Smooth muscle cell (in vitro differentiated cells): ENCODE results near the gene ESPNL. TPM values are rescaled to one million over a fixed set of nuclear protein-coding genes. Genes with fewer than 3 reads are reported as not detected.

Experiments
- DNase-seq: peaks from one replicate; lab custom pipeline; 2025; ENCODE audit not compliant: unreplicated experiment; lab: John Stamatoyannopoulos, UW
- H2AFZ ChIP-seq: fragments of 200-600 bp; sonication (generic); 2 replicates; pipeline ENCODE4 v1.6.0; 2016; ENCODE audit warnings: antibody characterized with exemption, low read depth, mild to moderate bottlenecking
- H3F3A ChIP-seq: fragments of 200-600 bp; sonication (generic); 2 replicates; pipeline ENCODE4 v1.6.0; 2017; ENCODE audit warnings: antibody characterized with exemption, low read depth
- H3K27ac ChIP-seq: fragments of 200-600 bp; sonication (generic); 2 replicates; pipeline ENCODE4 v1.5.1; 2016; ENCODE audit warnings: low read depth, mild to moderate bottlenecking
- H3K27me3 ChIP-seq: fragments of 200-600 bp; sonication (generic); 2 replicates; pipeline ENCODE4 v1.6.1; 2016; ENCODE audit warnings: low read depth, mild to moderate bottlenecking
- H3K36me3 ChIP-seq: fragments of 200-600 bp; sonication (generic); 2 replicates; pipeline ENCODE4 v1.5.1; 2016; ENCODE audit warnings: low read depth
- H3K4me1 ChIP-seq: fragments of 200-600 bp; sonication (generic); 2 replicates; pipeline ENCODE4 v1.5.1; 2016; ENCODE audit warnings: low read depth
- H3K4me2 ChIP-seq: fragments of 200-600 bp; sonication (generic); 2 replicates; pipeline ENCODE4 v1.6.0; 2016; ENCODE audit warnings: mild to moderate bottlenecking
- H3K4me3 ChIP-seq: fragments of 200-600 bp; sonication (generic); 2 replicates; pipeline ENCODE4 v1.5.1; 2016; ENCODE audit warnings: mild to moderate bottlenecking
- H3K79me2 ChIP-seq: fragments of 200-600 bp; sonication (generic); 2 replicates; pipeline ENCODE4 v1.6.0; 2016; ENCODE audit warnings: low read depth, mild to moderate bottlenecking
- H3K9ac ChIP-seq: fragments of 200-600 bp; sonication (generic); 2 replicates; pipeline ENCODE4 v1.6.0; 2016; ENCODE audit warnings: low read depth
- H3K9me3 ChIP-seq: fragments of 200-600 bp; sonication (generic); replicated peaks from 2 replicates; pipeline ENCODE4 v1.5.1; 2016; ENCODE audit warnings: low read depth
- H4K20me1 ChIP-seq: fragments of 200-600 bp; sonication (generic); 2 replicates; pipeline ENCODE4 v1.6.0; 2016; ENCODE audit warnings: low read depth
- WGBS: methylation state at CpG from one replicate; pipeline ENCODE4 v1.1.7; 2016; ENCODE audit warnings: low lambda C conversion rate; 5-methylcytosine and 5-hydroxymethylcytosine counted together
- polyA plus RNA-seq: library from polyadenylated mRNA; unstranded; fragments of >200 nt; fragmentation: Nextera tagmentation; extraction: Ambion mirVana; gene quantifications from 2 replicates; pipeline ENCODE4 v1.2.1, GENCODE V29; 2016
- total RNA-seq: library from RNA; depleted of rRNA; stranded (reverse); fragments of >200 nt; gene quantifications from 2 replicates; pipeline ENCODE4 v1.2.3, GENCODE V29; 2014
- TF ChIP-seq, protein P1 (sequence below): fragments of 200-600 bp; sonication (generic); IDR thresholded peaks from 2 replicates; pipeline ENCODE4 v1.5.1; 2017; ENCODE audit warnings: borderline replicate concordance, mild to moderate bottlenecking, antibody characterized with exemption; ENCODE audit not compliant: insufficient read depth, poor library complexity, severe bottlenecking

ESPNL gene
- total and polyA plus RNA-seq, 2 experiments from 2014 or later: 0.04 TPM; not detected in 1

DNA sequence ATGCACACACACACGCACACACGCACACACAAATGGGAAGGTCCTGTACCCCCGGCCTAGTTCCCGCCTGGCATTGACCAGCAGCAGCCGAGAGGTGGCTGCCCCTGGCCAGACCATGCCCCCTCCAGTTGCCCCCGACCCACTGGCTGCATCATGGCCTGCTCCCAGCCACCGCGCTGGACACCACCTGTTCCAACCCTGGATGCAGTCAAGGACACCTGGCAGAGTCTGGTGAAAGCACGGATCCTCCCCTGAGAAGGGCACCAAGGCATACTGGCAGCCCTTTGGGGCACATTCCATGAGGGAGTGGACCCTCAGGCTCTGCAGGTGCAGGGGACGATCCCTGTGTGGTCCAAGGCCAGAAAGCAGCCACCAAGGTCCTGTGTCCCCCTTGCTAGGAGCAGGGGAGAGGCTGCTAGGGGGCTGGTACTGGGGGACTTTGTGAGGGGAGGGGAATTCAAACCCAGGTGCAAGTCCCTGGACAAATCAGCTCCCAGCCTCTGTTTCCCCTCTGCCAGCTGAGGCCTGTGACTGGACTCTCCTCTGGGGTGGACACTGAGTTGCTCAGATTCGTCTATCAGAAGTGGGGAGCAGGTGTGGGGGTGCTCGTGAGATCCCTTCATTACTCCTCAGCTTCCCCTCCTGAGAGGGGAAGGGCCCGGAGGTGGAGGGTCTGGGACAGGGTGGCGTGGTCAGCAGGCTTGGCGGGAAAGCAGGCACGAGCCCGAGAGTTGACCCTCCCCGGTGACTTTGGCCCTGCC lies 3.5 kb downstream of the ESPNL start:
- H2AFZ ChIP-seq: no peak overlapping the region
- H3K27me3 ChIP-seq: no peaks in the 10 kb centered on the region
- no peak for DNase-seq
- no peaks in the 10 kb centered on the region for H3F3A ChIP-seq
- H3K4me2 ChIP-seq: no peak overlapping the region
- H3K4me3 ChIP-seq: no peak overlapping the region
- no peak overlapping the region for H3K27ac ChIP-seq
- no peaks in the 10 kb centered on the region for H3K36me3 ChIP-seq
- H3K9ac ChIP-seq: no peak overlapping the region
- 94% methylated on average over 18 of the region's 18 CpGs for WGBS
- no peaks in the 10 kb centered on the region for H4K20me1 ChIP-seq
- TF ChIP-seq, protein P1, sequence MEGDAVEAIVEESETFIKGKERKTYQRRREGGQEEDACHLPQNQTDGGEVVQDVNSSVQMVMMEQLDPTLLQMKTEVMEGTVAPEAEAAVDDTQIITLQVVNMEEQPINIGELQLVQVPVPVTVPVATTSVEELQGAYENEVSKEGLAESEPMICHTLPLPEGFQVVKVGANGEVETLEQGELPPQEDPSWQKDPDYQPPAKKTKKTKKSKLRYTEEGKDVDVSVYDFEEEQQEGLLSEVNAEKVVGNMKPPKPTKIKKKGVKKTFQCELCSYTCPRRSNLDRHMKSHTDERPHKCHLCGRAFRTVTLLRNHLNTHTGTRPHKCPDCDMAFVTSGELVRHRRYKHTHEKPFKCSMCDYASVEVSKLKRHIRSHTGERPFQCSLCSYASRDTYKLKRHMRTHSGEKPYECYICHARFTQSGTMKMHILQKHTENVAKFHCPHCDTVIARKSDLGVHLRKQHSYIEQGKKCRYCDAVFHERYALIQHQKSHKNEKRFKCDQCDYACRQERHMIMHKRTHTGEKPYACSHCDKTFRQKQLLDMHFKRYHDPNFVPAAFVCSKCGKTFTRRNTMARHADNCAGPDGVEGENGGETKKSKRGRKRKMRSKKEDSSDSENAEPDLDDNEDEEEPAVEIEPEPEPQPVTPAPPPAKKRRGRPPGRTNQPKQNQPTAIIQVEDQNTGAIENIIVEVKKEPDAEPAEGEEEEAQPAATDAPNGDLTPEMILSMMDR: no peak
- H3K9me3 ChIP-seq: no peaks in the 10 kb centered on the region
- H3K4me1 ChIP-seq: no peaks in the 10 kb centered on the region
- H3K79me2 ChIP-seq: no peaks in the 10 kb centered on the region

DNA sequence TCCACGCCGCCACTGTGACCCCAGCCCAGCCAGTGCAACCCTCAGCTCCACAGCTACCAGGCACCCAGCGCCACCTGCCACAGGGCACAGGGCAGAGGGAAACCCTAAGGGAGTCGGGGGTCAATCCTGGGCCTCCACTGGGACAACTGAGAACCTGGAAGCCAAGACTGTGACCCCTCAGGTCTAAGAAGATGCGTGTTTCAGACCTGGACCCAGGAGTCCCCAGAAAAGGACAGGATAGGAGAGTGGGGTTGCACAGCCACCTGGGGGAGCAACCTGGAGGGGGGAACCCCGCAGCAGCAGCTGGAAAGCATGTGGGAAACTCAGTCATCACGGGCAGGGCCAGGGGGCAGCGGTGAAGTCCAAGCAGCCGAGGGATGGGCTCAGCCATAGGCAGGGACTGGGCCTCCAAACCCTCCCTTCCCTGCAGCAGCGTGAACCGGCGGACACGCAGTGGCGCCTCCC lies 4.1 kb downstream of the ESPNL start:
- Histone ChIP-seq H4K20me1 (no peaks in the 10 kb centered on the region), H3K4me1 (no peaks in the 10 kb centered on the region), H3K9me3 (no peaks in the 10 kb centered on the region), H3F3A (no peaks in the 10 kb centered on the region), H3K27me3 (no peaks in the 10 kb centered on the region), H3K36me3 (no peaks in the 10 kb centered on the region), H2AFZ (no peak overlapping the region), H3K27ac (no peak overlapping the region), H3K4me3 (no peak overlapping the region), H3K79me2 (no peaks in the 10 kb centered on the region), H3K4me2 (no peak overlapping the region), H3K9ac (no peak overlapping the region)
- no peak for DNase-seq
- TF ChIP-seq, protein P1: no peak
- WGBS: 88% methylated on average over 14 of the region's 14 CpGs

DNA sequence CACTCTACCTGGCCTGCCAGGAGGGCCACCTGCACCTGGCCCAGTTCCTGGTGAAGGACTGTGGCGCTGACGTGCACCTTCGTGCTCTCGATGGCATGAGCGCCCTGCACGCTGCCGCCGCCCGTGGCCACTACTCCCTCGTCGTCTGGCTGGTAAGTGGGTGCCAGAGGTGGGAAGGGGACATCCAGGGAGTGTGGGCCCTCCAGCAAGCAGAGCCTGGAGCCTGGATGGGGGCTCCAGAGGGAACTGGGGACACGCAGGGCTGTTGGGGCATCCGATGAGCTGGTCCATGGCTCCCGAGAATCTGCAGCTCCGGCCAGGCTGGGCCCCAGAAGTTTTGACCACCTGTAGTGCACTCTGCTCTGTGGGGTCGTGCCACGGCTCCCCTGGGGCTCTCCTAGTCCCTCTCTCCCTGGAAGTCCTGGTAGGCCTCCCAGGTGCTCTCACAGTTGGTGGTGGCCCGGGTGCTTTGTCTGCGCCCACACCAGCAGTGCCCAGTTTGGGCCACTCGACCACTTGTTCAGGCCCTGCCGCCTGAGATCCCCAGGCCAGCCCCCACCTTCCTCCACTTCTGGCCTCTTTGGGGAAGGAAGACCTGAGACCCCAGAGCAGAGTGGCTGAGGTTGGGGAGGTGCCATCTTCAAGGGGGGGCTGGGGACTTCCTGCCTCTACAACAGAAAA lies 4.7 kb downstream of the ESPNL start:
- H3K36me3 ChIP-seq: no peaks in the 10 kb centered on the region
- H3K4me3 ChIP-seq: no peak overlapping the region
- H3K27me3 ChIP-seq: no peaks in the 10 kb centered on the region
- no peaks in the 10 kb centered on the region for H4K20me1 ChIP-seq
- no peaks in the 10 kb centered on the region for H3K79me2 ChIP-seq
- no peak overlapping the region for H3K4me2 ChIP-seq
- no peak overlapping the region for H2AFZ ChIP-seq
- TF ChIP-seq, protein P1: no peak
- no peak overlapping the region for H3K9ac ChIP-seq
- no peak overlapping the region for H3K27ac ChIP-seq
- H3K9me3 ChIP-seq: no peaks in the 10 kb centered on the region
- 94% methylated on average over 21 of the region's 21 CpGs for WGBS
- no peaks in the 10 kb centered on the region for H3F3A ChIP-seq
- DNase-seq: no peak
- H3K4me1 ChIP-seq: no peaks in the 10 kb centered on the region
